Subcutaneous abdominal adipose tissue (tissue), 5 donors: Measurements from ENCODE around the gene EFR3B.
"Not testable (repeated sequence)": the region's sequence is repeated elsewhere in the genome, so short reads cannot be mapped to it uniquely, and the experiment has no call there.

Source experiments
- H3K27ac ChIP-seq: one replicate; pipeline ENCODE4 v1.7.0; 2013; ENCODE audit warnings: low read depth, mild to moderate bottlenecking, inconsistent platforms, low read length, moderate library complexity
- H3K27me3 ChIP-seq, 5 donors: one replicate each; pipeline ENCODE4 v1.7.0; 2013; ENCODE audit warnings: low read length in 5 of 5, inconsistent platforms in 1 of 5; ENCODE audit not compliant: control insufficient read depth in 5 of 5, insufficient read depth in 4 of 5
- H3K36me3 ChIP-seq, 5 donors: one replicate each; pipeline ENCODE4 v1.7.0; 2013; ENCODE audit warnings: low read length in 5 of 5; ENCODE audit not compliant: control insufficient read depth in 5 of 5, insufficient read depth in 5 of 5
- H3K4me1 ChIP-seq, 5 donors: one replicate each; pipeline ENCODE4 v1.7.0; 2013; ENCODE audit warnings: low read length in 5 of 5, mild to moderate bottlenecking in 3 of 5, moderate library complexity in 1 of 5; ENCODE audit not compliant: control insufficient read depth in 5 of 5, insufficient read depth in 5 of 5
- H3K4me3 ChIP-seq, 5 donors: one replicate each; pipeline ENCODE4 v1.7.0; 2013; ENCODE audit warnings: low read length in 5 of 5, low read depth in 1 of 5
- H3K9ac ChIP-seq, 5 donors: one replicate each; pipeline ENCODE4 v1.7.0; 2013; ENCODE audit warnings: low read length in 5 of 5, mild to moderate bottlenecking in 4 of 5, moderate library complexity in 3 of 5
- H3K9me3 ChIP-seq, 5 donors: one replicate each; pipeline ENCODE4 v1.7.0; 2013; ENCODE audit warnings: low read length in 5 of 5; ENCODE audit not compliant: control insufficient read depth in 5 of 5
- donor health status: healthy.
- donor health status: healthy.
- donor health status: healthy.
- donor health status: healthy.
- donor health status: healthy.

Gene EFR3B

GRCh38 chr2:25102352-25102751 lies 60.5 kb downstream of the EFR3B start:
- not testable (repeated sequence) for H3K36me3 ChIP-seq, H3K27ac ChIP-seq, H3K9ac ChIP-seq, H3K9me3 ChIP-seq, H3K4me3 ChIP-seq, H3K27me3 ChIP-seq
- H3K4me1 ChIP-seq = peaks cover 4 to 18% (median 11%) of the 10 kb centered on the region in 5 donors

GRCh38 chr2:25103287-25103871 lies 61.5 kb downstream of the EFR3B start:
- Histone ChIP-seq H3K27ac (no peak overlapping the region), H3K36me3 (no peaks in the 10 kb centered on the region), H3K4me1 (peaks cover 4 to 11% (median 7%) of the 10 kb centered on the region in 5 donors), H3K9me3 (peaks cover 0 to 3% (median 0%) of the 10 kb centered on the region in 5 donors), H3K27me3 (no peaks in the 10 kb centered on the region), H3K9ac (no peak overlapping the region), H3K4me3 (no peak overlapping the region)

- no peak overlapping the region for H3K27ac ChIP-seq
- H3K4me1 ChIP-seq = no peaks in the 10 kb centered on the region
- H3K4me3 ChIP-seq = no peak overlapping the region
- no peaks in the 10 kb centered on the region for H3K27me3 ChIP-seq
- H3K9ac ChIP-seq = no peak overlapping the region
- peaks cover 0 to 3% (median 0%) of the 10 kb centered on the region in 5 donors for H3K9me3 ChIP-seq
- no peaks in the 10 kb centered on the region for H3K36me3 ChIP-seq
These were observed 62.9 kb downstream of the EFR3B start for GRCh38 chr2:25104736-25105135.

GRCh38 chr2:25105336-25106085 lies 63.6 kb downstream of the EFR3B start:
- Histone ChIP-seq H3K27ac (no peak overlapping the region), H3K9ac (no peak overlapping the region), H3K27me3 (no peaks in the 10 kb centered on the region), H3K4me3 (no peak overlapping the region), H3K4me1 (no peaks in the 10 kb centered on the region), H3K9me3 (peaks cover 0 to 3% (median 0%) of the 10 kb centered on the region in 5 donors), H3K36me3 (no peaks in the 10 kb centered on the region)

DNA sequence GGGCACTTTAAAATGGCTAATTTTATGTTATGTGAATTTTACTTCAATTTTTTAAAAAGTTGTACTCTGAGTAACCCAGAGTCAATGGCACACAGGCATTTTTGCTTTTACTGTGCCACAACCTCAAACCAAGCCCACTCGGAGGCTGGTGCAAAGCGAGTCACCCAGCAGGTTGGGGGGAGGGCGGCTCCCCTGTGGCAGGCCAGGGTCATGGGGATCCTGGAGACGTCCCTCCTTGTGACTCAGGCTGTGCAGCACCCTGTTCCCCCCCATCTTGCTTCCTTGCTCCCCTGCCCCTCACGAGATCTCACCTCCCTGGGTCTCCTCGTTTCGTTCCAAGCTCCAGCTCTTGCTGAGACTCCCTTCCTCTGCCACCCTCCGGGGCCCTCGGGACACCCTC lies 67.9 kb downstream of the EFR3B start:
- H3K27me3 ChIP-seq = no peaks in the 10 kb centered on the region
- H3K9ac ChIP-seq = no peak overlapping the region
- H3K36me3 ChIP-seq = no peaks in the 10 kb centered on the region
- no peak overlapping the region for H3K4me3 ChIP-seq
- no peak overlapping the region for H3K27ac ChIP-seq
- H3K9me3 ChIP-seq = no peaks in the 10 kb centered on the region
- H3K4me1 ChIP-seq = no peaks in the 10 kb centered on the region

- no peak overlapping the region for H3K27ac ChIP-seq
- H3K9me3 ChIP-seq = no peaks in the 10 kb centered on the region
- H3K27me3 ChIP-seq = no peaks in the 10 kb centered on the region
- no peaks in the 10 kb centered on the region for H3K4me1 ChIP-seq
- no peaks in the 10 kb centered on the region for H3K36me3 ChIP-seq
- no peak overlapping the region for H3K9ac ChIP-seq
- no peak overlapping the region for H3K4me3 ChIP-seq
These were observed 70.2 kb downstream of the EFR3B start for GRCh38 chr2:25112113-25112512.

GRCh38 chr2:25115249-25115883 lies 73.5 kb downstream of the EFR3B start:
- H3K27ac ChIP-seq = no peak overlapping the region
- H3K4me3 ChIP-seq = no peak overlapping the region
- no peaks in the 10 kb centered on the region for H3K9me3 ChIP-seq
- H3K9ac ChIP-seq = no peak overlapping the region
- H3K27me3 ChIP-seq = no peaks in the 10 kb centered on the region
- no peaks in the 10 kb centered on the region for H3K4me1 ChIP-seq
- no peaks in the 10 kb centered on the region for H3K36me3 ChIP-seq

DNA sequence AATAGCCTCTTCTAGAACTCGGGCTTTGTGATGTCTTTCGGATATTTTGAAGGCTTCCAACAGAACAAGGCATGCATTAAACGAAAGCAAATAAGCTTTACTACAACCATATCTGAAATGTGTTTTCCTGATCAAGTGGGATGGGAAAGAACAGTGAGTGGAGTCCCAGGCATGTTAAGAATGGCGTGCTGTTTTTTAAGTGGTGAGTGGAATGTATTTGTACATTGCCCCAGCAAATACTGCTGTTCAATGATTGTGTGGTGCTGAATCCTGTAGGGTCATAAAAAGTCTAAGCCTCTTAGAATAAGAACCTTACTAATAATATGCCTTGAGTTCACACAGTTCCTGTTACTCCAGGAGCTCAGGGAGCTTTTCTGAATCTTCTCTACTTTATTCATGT lies 74.0 kb downstream of the EFR3B start:
- no peak overlapping the region for H3K4me3 ChIP-seq
- no peak overlapping the region for H3K27ac ChIP-seq
- no peaks in the 10 kb centered on the region for H3K4me1 ChIP-seq
- no peaks in the 10 kb centered on the region for H3K9me3 ChIP-seq
- no peaks in the 10 kb centered on the region for H3K27me3 ChIP-seq
- no peak overlapping the region for H3K9ac ChIP-seq
- no peaks in the 10 kb centered on the region for H3K36me3 ChIP-seq

DNA sequence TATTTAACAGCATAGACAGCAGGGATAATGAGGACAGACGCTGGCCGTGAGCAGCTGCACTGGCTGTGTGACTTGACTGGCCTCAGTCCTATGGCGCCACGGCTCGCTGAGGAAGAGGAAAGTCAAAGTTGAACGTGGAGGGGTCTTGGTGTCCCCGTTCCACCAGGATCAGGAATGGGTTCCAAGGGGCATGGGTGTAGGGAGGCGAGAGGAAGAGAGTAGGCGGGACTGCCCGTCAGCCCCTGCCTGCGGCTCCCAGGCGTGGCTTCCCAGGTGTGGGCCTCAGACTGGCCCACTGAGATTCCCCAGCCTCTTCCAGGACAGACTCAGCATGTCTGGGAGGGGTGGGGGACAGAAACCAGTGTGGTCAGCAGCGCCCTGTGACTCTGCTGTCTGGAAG lies 75.1 kb downstream of the EFR3B start:
- Histone ChIP-seq H3K9me3 (peaks cover 0 to 4% (median 0%) of the 10 kb centered on the region in 5 donors), H3K4me1 (no peaks in the 10 kb centered on the region), H3K27ac (no peak overlapping the region), H3K27me3 (peaks cover 0 to 4% (median 0%) of the 10 kb centered on the region in 5 donors), H3K4me3 (no peak overlapping the region), H3K9ac (no peak overlapping the region), H3K36me3 (no peaks in the 10 kb centered on the region)

DNA sequence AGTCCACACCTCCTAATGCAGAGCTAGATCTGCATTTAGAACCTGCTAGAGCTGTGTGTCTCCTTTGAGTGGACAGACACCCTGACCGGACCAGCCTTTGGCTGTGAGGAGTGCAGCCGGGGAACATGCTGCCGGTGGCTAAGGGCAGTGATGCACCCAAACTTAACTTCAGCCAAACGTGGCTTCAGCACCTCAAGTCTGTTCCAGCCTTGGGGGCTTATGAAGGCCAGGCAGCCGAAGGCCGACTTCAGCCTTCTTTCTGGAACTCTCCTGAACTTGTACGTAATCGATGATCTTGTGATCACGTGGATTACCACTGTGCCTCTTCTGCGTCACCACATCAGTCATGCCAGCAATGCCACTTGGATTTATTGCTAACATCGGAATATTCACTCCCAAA lies 77.4 kb downstream of the EFR3B start:
- H3K36me3 ChIP-seq = no peaks in the 10 kb centered on the region
- H3K27ac ChIP-seq = no peak overlapping the region
- H3K4me3 ChIP-seq = no peak overlapping the region
- peaks cover 0 to 4% (median 0%) of the 10 kb centered on the region in 5 donors for H3K9me3 ChIP-seq
- peaks cover 0 to 4% (median 0%) of the 10 kb centered on the region in 5 donors for H3K27me3 ChIP-seq
- H3K4me1 ChIP-seq = peaks cover 2 to 9% (median 7%) of the 10 kb centered on the region in 5 donors
- no peak overlapping the region for H3K9ac ChIP-seq
